HTR-8/SVneo (cell line): ENCODE results near the gene ADAMTS17.
"Not testable (repeated sequence)": the region's sequence is repeated elsewhere in the genome, so short reads cannot be mapped to it uniquely, and the experiment has no call there.

ENCODE experiments used
- DNase-seq: peaks from one replicate; pipeline ENCODE4 v3.0.0; 2011; ENCODE audit warnings: low spot score, mixed read lengths; ENCODE audit not compliant: insufficient read length
- FAIRE-seq: peaks from 2 replicates; lab custom pipeline; 2011; peaks lifted over from hg19 to GRCh38; lab: Jason Lieb, UNC

ADAMTS17 gene

DNA sequence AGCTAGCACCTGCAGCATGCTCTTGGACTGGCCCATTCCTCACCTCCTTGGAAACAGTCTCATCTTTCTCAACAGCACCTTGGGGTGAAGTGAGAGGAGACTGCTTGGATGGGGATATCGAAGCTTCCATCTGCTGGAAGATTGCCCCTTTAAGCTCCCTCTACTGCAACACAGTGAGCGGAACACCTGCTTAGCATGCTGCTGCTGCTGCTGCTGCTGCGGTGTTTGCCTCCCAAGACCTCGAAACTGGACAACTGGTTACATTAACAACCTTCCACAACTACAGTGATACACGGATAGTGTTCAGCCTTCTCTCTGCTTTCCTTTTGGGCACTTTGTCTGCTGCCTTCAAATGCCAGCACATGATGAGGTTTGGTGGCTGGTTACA lies 354.7 kb downstream of the ADAMTS17 start:
- FAIRE-seq (no peak), DNase-seq (no peak)

DNA sequence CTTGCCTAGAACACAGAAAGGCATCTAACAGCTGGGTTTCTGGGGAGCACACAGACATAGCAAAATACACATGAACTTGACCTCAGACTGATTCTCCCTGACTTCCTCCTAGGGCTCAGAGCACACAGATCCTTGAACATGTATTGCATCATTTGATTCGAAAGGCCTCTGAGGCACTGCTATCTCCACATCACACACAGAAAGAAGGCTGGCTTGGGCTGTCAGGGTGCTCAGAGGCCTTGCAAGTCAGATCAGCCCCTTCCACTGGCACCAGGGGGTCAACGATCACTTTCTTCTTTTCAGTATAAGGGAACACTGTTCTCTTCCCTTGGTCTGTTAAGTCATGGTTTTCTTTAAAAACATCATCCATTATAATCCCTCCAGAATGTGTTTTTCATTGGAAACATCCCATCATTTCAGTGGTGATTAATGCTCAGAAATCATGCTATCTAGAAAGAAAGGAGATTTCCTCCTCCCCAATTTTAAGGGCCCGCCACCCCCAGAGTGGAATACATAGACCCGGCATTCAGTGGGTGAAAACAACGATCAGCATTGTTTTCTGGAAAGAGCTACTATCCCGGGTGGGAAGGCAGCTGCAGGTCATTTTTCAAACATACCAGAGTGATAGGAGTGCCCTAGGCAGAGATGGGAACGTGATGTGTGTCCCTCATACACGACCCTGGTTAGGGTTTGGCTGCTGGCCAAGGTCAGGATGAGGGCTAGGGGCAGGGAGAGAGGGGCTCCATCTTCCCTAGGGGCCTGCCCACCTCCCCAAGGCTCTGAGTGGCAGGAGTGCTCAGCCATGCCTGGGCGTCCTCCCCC lies 355.3 kb downstream of the ADAMTS17 start:
- DNase-seq (no peak), FAIRE-seq (no peak)

DNA sequence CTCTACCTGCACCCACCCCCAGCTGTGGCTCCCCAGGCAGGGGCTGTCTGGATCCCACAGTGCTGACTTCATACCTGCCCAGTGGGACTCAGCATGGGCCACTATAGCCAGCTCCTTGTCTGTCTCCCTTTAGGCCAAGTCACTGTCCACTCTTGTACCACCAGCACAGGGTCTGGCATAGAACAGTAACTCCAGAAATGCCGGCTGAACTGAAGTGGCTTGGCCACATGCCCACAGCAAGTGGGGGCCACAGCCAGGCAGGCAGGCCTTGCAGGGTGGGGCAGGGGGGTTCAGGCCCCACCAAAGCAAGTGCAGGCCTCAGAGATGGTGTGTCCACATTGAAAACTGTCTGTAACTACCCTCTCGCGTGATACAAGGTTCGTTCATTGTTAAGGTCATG lies 355.9 kb downstream of the ADAMTS17 start:
- DNase-seq (no peak), FAIRE-seq (no peak)

DNA sequence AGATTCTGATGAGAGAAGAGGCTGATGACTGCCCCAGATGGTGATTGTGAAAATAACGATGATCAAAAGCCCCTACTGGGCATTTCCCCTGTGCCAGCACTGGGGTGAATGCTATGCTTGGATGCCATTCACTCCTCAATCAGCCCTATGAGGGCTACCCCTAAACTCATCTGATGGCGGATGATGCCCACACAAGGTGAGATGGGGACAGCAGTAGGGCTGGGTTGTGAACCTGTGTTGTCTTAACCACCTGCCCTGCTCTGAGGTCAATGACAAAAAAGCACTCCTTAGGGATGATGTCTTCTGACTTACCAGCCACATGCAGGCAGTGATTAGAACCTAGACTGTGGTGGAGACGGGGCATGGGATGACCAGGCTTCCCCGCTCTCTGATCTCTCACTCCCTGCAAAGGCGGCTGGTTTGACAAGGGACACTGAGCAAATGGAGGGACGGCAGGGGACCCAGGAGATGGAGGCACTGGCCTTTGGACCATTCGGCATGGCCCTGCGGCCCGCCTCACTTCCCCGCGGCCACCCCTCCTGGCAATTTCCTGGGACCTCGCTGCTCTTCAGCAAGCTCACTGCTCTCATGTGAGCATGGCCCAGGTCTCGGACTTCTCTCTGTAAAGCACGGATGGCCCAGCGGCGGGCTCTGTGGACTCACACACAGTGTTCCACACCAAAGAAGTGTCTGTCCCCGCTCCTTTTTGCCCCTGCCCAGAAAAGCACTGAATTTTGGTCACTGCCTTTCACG lies 357.1 kb downstream of the ADAMTS17 start:
- FAIRE-seq (no peak), DNase-seq (no peak)

DNA sequence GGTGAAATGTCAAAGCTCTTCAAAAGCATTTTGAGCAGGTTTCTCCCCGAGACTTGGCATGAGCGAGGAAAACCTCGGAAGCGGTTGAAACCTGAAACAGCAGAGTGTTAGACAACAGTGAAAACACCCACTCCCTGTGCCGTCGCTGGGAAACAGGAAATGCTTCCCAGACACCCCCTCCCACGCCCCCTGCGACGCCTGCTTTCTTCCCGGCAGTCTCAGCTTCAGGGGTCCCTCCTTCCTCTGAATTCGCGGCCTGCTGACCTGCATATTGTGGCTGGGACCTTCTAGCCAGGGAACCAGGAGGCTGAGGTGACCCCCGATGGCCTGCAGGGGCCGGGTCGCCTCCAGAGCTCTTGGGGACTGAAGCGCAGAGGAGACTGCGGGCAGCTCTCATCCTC lies 357.9 kb downstream of the ADAMTS17 start:
- DNase-seq: no peak
- no peak for FAIRE-seq

DNA sequence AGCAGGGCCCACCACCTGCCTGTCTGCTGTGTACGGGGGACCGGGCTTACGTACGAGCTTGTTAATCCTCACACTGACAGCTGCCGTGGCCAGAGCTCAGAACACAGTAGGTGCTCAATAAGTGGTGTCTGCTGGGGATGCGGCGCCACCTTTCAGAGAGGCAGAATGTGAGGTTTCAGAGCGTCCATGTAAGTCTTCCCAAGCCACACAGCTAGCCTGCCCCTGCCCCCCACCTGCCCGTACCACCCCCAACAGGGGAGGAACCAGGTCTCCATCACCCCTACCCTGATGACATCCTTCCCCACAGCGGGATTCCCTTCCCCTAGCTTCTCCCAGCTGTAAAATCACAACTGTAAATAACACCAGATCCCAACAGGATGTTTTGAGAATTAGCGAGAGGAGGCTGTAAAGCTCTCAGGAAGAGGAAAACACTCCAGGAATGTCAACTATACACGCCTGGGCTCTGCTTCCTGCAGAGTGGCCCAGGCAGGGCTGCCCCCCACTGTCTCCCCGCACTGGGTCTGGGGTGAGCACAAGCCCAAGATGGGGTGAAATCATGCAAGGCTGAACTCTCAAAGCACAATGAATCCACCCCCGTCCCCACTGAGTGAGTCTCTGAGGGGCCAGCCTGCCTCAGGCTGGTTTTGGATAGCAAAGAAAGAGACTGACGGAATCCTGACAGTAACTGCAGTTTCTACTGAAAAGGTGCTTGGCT lies 358.4 kb downstream of the ADAMTS17 start:
- peak; percentile 48 for FAIRE-seq
- no peak for DNase-seq

DNA sequence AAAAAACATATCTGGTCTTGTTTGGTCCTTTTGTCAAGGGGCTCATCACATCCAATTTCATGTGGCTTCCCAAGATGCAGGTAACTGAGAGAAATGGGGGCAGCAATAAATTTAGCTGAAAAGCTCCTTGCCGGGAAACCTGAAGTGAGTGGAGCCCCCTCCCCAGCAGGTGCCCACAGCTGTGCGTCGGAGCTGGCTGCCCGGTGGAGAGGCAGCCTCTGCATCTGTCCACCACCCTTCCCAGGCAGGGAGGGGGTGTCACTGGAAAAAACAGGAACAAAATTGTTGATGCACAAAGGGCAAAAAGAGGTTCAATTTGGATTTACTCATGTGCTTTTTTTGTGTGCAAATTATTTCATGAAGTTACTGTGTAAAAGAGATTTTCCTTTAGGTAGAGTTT lies 359.1 kb downstream of the ADAMTS17 start:
- DNase-seq: no peak
- FAIRE-seq: no peak

DNA sequence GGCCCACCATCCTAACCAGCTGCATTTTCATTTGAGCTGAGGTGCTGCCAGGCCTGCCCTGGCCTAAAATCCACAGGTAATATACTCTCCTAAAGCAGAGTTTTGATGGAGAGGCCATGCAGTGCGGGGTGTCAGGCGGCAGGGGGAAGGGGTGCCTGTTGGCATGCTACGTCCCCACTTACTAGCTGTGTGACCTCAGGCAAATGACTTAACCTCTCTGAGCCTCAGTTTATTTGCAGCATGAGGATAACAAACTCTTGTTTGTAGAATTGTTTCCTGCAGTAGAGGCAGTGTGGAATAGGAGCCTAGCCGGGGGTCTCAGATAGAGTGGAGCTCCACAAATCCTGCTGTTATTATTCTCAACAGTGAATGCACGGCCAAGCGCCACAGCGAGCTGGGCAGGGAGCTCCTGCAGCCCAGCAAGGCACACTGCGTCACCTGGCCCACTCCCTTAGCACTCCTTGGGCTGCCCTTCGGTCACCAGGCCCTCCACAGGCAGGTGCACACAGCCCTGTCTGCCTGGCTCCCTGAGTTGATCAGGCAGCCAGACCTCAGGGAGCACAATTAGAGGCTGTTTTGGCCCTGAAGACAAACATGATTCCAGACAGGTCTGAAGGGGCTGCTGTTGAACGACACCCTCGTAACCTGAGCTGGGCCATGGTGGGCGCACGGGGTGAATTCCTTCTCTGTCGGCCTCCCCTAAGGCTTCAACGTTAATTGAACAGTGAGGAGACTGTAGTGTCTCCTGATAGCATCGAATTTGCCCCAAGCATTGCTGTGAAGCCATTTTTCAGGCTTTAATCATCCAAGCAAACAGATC lies 359.7 kb downstream of the ADAMTS17 start:
- no peak for FAIRE-seq
- no peak for DNase-seq

DNA sequence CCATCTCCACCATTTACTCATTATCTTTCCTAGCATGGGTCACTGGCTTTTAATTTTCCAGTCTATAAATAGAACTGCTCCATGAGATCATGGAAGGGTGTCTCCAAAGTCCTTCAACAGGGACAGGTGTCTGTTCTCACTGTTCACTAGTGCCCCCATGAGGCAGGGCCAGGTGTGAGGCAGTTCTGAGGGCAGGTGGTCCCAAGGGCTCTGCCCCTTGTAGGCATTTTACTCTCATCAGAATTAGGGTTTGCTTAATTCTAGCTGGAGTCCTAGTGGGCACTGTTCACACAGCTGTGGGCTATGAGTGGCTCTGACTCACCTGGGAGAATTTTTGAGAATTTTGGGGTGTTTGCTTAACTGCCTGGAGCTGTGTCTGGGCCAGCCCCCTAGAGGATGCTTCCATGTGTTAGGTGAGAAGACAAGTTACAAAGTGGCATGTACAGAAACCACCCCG lies 360.6 kb downstream of the ADAMTS17 start:
- DNase-seq: no peak
- FAIRE-seq: no peak

DNA sequence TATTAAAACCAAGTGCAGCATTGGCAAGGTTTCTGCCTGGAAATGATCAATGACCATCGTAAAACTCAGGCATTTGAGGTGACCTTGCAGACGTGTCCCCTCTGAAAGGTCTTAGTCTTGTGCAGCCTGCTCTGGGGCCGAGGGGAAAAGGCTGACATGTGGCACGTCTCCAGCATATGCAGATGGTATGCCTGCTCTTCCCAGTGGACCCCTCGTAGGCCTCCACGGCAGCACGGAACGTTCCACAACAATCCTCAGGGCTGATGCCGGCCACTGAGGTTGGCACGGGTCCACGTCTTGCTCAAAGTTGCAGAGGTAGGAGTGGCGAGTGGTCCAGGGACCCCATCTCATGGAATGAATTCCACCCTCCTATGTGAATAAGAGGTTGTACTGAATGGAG lies 361.0 kb downstream of the ADAMTS17 start:
- DNase-seq (no peak), FAIRE-seq (no peak)

DNA sequence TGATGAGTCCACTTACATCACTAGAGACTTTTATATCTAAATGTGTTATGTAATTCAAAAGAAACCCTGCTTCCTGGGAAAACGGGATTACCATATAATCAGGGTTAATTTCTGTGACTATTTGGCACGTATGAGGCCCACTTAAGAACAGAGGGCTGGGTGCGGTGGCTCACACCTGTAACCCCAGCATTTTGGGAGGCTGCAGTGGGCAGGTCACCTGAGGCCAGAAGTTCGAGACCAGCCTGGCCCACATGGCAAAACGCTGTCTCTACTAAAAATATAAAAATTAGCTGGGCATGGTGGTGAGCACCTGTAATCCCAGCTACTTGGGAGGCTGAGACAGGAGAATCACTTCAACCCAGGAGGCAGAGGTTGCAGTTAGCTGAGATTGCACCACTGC lies 361.9 kb downstream of the ADAMTS17 start:
- DNase-seq, FAIRE-seq: not testable (repeated sequence)

DNA sequence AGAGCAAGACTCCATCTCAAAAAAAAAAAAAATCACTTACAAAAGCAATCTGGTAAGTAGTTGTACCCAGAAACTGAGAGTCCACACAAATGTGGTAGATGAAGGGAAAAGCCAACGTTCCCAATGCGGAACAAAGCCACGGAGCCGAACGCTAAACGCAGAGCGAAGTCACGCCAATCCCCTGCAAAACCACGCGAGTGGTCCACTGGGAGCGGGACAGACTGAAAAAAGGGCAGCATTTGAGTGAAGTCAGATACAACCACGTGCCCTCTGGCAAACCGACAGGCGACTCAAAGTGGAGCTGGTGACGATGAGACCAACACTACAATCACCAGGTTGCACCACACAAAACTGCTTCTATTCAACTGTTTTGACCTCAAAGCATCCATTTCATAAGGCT lies 362.4 kb downstream of the ADAMTS17 start:
- FAIRE-seq (no peak), DNase-seq (no peak)

DNA sequence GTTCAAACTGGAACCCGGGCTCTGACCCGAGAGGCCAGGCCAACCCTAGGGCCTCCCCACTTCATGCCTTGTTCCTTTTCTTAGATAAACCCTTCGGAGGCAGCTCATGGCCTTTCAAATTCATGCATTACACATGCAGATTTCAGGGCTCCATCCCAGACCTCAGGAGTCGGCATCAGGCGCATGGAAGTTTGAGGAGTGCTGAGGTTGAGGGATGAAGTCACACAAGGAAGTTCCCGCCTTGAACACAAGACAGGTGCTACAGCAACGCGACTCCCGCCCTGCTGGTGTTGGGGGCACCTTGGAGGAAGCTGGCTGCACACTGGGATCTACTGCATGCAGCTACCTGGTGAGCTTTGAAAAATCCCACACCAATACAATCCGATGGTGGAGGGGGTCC lies 363.3 kb downstream of the ADAMTS17 start:
- DNase-seq (no peak), FAIRE-seq (no peak)

DNA sequence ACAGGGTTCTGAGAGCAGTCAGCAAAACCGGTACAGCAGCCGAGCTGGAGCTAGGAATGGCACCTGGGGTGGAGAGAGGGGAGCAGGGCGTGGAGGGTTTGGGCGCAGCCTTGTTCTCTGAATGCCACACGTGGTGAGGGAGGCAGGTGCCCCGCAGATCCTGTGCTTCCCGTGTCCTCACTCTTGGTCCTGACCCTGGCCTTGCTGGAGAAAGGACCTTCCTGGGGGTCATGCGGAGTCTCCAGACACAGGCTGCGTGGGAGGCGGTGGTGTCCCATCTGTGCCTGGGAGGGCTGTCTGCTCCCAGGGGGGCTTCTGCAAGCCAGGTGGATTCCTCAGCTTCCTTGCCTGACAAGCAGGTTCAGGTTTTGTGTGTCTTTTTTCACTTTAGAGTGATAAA lies 363.8 kb downstream of the ADAMTS17 start:
- DNase-seq (no peak), FAIRE-seq (no peak)

DNA sequence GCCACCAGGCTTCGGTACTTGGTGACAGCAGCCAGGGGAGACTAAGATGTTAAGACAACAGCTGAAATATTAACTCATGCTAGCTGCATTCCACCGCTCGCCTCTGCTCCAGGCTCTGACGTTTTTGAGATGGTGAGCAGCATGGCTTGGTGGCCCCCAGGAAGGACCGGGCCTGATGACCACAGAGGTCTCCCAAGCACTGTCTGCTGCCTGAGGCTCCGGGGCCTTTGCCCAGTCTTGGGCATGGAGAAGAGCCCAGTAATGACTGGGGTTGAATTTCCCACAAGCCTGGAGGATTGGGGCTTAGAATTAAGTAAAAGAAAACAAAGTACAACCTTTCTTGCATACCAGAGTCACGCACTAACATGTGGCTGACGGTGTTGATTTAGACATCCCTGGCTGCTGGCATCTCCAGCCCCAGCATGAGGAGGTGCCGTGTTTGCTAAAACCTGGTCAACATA lies 364.9 kb downstream of the ADAMTS17 start:
- no peak for DNase-seq
- no peak for FAIRE-seq

DNA sequence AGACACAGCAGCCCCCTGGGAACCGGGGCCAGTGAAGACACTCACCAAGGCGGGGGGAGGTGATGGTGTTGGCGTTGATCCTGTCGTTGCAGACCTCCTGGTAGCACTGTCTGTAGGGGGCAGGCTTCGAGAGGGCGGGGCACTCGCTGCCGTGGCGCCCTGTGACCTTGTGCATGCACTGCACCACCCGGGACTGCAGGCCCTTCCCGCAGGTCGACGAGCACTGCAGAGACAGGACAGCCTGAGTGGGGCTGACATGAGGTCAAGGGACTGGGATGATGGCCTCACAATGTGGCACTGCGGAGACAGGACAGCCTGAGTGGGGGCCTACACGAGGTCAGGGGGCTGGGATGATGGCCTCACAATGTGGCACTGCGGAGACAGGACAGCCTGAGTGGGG lies 365.8 kb downstream of the ADAMTS17 start:
- FAIRE-seq: peak; percentile 9
- no peak for DNase-seq

DNA sequence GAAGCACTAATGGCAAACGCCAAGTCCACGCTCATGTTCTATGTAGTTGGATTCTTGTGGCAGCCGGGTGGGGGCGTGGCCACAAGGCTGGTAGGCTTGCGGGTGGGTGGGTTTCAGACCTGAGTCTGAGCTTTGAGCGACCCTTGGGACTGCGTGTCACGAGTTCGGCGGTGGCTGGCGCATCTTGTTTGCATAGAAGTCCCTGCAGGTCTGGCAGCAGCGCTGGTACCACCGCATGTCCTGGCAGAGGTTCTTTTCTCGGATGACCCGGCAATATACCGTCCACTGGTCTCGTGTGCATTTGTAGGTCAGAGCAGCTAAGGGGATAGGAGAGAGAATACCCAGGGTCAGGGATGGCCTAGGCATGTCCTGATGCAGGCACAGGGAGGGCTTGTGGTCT lies 367.5 kb downstream of the ADAMTS17 start:
- FAIRE-seq (no peak), DNase-seq (no peak)

DNA sequence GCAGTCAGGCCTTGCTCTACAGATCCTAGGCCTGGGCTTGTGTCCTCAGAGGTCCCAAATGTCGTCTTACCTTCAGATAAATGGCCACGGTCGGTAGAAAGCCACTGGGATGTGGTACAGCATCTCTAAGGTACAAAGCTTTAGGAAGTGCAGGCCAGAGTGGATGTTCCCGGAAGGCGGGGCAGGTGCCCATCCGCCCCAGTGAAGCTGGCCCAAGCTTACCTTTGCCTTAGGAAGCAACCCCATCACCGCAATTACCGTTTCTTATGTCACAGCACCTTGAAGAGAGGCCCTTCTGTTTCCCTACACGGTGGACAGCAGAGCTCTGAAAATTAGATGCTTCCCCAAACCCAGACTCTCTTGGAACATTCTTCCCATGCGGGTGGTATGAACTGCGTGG lies 368.4 kb downstream of the ADAMTS17 start:
- FAIRE-seq: no peak

DNA sequence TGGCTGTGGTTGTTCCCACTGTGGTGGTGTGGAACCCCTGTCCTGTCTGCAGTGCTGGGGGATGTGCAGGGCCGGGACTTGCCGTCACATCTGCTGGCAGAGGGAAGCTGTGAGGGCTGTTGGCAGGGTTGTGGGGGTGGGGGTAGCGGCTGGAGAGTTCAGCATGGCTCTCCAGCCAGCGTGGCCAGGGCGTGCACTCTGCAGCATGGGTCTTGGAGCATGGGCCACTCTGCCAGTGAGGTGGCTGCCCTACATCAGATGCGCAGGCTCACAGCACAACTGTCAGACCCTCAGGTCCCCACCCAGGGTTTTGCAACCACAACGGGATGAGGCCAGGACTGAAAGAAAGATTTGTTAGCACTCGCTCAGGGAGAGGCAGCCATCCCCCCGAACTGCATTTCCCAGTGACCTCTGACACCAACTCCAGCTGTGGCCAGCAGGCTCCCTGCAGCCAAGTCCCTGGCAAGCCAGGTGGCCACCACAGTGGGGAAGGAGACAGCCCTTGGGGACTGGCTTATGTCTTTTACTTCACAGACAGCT lies 370.8 kb downstream of the ADAMTS17 start:
- DNase-seq (no peak), FAIRE-seq (no peak)

More for the DNA sequence above, 368.4 kb downstream of the ADAMTS17 start:
- DNase-seq: no peak
